ENCODE data around the gene STPG3. TPM values are rescaled to one million over a fixed set of nuclear protein-coding genes. Genes with fewer than 3 reads are reported as not detected.

The STPG3 gene
- total and polyA plus RNA-seq, 9 of the 15 experiments (the other 6 are each of a cell fraction or from before 2014, with no cell fraction given) = not detected

- TF ChIP-seq CREB5 (CRISPR knock-in tag; IDR thresholded peaks at IDR 0.05) (no peak), TAL1 (IDR thresholded peaks at IDR 0.05) (no peak), ZFP36 (IDR thresholded peaks at IDR 0.05; ENCODE audit: low read depth, low read length, partially characterized antibody) (peak; percentile 27), SMARCA5 (IDR thresholded peaks at IDR 0.05) (peak; percentile 94), ATF1 (CRISPR knock-in tag; IDR thresholded peaks at IDR 0.05) (no peak), ATF1 (tag; IDR thresholded peaks at IDR 0.05) (peak; percentile 52; the same call in 1 of the 2 replicates), CXXC5 (CRISPR knock-in tag; IDR thresholded peaks at IDR 0.05) (peak; percentile 14; the same call in 1 of the 2 replicates), NFIC (IDR thresholded peaks at IDR 0.05) (peak; percentile 51; the same call in 1 of the 2 replicates), NR2C1 (IDR thresholded peaks at IDR 0.05) (no peak), NR2C1 (tag; IDR thresholded peaks at IDR 0.05) (peak; percentile 26; the same call in 1 of the 2 replicates), PTBP1 (IDR thresholded peaks at IDR 0.05; ENCODE audit: low read depth, low read length) (peak; percentile 92), BCOR (IDR thresholded peaks at IDR 0.05) (peak; percentile 66), RAD51 (IDR thresholded peaks at IDR 0.05; ENCODE audit: borderline replicate concordance, low read depth) (peak; percentile 58; the same call in 1 of the 2 replicates), SP1 (CRISPR knock-in tag; IDR thresholded peaks at IDR 0.05) (0 out of 2 replicates have a peak, but pooled peaks have one; percentile 49), JUND (IDR thresholded peaks at IDR 0.05; ENCODE audit: borderline replicate concordance, low read depth, low read length) (0 out of 2 replicates have a peak, but pooled peaks have one; percentile 18), JUND (tag; IDR thresholded peaks at IDR 0.05; ENCODE audit: borderline replicate concordance, low read depth, low read length) (no peak)
Measured at GRCh38 chr9:137294091-137294680, 43.1 kb downstream of the STPG3 start (continued).
